CD1c-positive myeloid dendritic cell (primary cell): Measurements from ENCODE around the gene SPSB1.

Source experiments
- DNase-seq: peaks from one replicate; pipeline ENCODE4 v3.0.0-alpha.2; 2016; ENCODE audit errors: extremely low spot score

The SPSB1 gene

DNA sequence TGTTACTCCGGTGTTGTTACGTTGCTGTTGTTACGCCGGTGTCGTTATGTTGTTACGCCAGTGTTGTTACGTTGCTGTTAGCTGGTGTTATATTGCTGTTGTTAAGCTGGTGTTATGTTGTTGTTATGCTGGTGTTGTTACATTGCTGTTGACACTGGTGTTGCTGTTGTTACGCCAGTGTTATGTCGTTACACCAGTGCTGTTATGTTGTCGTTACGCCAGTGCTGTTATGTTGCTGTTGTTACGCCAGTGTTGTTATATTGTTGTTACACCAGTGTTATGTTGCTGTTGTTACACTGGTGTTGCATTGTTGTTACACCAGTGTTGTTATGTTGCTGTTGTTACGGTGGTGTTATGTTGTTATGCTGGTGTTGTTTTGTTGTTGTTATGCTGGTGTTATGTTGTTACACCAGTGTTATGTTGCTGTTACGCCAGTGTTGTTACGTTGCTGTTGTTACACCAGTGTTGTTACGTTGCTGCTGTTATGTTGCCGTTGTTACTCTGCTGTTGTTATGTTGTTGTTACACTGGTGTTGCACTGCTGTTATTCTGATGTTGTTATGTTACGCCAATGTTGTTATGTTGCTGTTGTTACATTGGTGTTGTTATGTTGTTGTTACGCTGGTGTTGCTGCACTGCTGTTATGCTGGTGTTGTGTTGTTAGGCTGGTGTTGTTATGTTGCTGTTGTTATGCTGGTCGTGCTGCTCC lies 32.5 kb upstream of the SPSB1 start:
- DNase-seq = peak; percentile 42

DNA sequence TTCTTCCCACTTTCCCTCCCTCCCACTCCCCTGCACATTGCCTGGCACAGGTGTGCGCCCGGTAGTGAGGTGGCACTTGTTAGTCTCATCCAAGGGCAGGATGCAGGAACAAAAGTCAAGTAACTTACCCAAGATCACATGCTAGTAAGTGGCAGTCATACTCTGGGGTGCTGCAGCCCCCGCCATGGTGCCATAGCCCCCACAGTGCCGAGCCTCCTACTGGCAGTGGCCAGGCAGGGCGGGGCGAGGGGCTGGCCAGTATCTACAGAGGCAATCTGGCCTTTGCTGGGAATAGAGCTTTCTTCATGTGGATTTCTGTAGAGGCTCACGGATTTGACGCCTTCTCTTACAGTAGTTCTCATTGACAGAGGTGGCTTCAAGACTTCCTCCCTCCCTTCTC lies 31.2 kb upstream of the SPSB1 start:
- DNase-seq = no peak

GRCh38 chr1:9262096-9262986 lies 30.4 kb upstream of the SPSB1 start:
- DNase-seq = no peak

- DNase-seq = no peak
Measured at GRCh38 chr1:9263276-9263855, 29.3 kb upstream of the SPSB1 start.

GRCh38 chr1:9263984-9264872 lies 28.5 kb upstream of the SPSB1 start:
- DNase-seq = no peak

- no peak for DNase-seq
Measured at GRCh38 chr1:9265037-9265436, 27.7 kb upstream of the SPSB1 start.

DNA sequence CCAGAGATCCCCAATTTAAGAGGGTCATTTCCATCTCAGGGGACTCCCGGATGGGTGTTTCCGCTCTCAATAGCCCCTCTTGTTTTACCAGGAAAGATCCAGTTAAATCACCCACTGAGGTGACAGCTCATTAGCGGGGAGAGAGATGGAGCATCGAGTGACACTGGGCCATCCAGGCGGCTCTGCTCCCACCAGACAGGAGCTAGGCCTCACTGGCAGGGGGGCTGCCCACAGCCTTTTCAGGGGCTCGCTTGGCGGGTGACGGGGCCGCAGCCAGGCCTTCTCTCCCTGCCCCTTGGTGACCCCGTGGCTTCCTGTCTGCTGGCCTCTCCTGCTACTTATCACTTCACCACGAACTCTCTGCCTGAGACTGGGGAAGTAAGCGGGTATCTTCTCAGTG lies 26.7 kb upstream of the SPSB1 start:
- DNase-seq = no peak

- DNase-seq = no peak
Measured at GRCh38 chr1:9267352-9267686, 25.4 kb upstream of the SPSB1 start.

- no peak for DNase-seq
Measured at GRCh38 chr1:9267827-9268581, 24.7 kb upstream of the SPSB1 start.

DNA sequence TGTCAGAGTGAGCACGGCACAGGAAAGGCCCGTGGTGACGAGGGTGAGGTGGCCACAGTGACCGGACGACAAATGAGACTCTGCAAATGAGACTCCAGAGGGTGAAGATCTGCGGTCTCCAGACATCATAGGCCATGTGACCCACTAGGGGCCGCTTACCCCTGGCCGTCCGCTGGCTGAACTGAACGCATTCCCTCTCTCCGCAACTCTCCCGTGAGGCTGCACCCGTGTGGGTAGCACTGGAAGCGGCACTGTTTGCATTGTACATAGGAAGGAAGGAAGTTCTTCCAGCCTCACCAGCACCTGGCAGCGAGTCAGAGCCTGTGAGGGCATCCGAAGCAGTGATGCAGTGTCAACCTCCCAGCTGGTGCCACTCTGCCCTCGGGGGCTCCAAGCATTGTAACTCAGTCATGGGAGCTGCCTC lies 23.6 kb upstream of the SPSB1 start:
- DNase-seq = no peak

DNA sequence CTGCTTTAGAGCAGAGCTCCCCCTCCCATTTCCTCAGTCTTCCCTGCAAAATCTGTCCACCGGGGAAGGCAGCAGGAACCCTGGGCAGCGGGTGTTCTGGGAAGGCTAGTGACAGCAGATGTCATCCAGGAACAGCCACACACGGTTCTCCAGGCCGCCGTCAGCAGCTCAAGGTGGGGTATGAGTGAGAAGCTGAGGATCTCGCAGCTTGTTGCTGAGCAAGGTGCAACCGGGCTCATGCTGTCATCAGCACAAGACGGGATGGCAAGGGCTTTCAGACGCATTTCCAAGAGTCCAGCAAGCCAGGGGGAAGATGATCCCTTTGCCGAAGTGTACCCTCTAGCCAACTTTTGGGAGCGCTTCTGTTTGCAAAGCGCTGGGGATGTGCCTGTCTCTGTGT lies 23.0 kb upstream of the SPSB1 start:
- DNase-seq = no peak

GRCh38 chr1:9270290-9270883 lies 22.3 kb upstream of the SPSB1 start:
- DNase-seq = no peak

DNA sequence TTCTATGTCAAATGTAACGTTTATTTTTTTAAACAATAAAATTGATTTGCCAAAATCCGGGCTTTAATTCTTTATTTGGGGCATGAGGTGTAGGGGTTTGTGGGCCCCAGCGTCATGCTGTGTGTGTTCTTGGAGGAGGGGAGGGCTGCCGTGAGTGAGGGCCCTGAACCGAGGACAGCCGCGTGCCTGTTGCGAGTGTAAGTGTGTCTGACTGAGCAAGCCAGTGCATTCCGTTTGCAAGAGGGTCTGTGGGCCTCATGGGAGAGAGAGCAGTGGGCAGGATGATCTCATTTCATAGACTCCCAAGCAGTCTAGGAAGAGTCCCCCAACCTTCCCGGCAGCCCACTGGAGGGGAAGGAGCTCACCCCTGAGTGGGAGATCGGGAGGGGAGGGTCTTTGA lies 21.4 kb upstream of the SPSB1 start:
- DNase-seq = no peak

DNA sequence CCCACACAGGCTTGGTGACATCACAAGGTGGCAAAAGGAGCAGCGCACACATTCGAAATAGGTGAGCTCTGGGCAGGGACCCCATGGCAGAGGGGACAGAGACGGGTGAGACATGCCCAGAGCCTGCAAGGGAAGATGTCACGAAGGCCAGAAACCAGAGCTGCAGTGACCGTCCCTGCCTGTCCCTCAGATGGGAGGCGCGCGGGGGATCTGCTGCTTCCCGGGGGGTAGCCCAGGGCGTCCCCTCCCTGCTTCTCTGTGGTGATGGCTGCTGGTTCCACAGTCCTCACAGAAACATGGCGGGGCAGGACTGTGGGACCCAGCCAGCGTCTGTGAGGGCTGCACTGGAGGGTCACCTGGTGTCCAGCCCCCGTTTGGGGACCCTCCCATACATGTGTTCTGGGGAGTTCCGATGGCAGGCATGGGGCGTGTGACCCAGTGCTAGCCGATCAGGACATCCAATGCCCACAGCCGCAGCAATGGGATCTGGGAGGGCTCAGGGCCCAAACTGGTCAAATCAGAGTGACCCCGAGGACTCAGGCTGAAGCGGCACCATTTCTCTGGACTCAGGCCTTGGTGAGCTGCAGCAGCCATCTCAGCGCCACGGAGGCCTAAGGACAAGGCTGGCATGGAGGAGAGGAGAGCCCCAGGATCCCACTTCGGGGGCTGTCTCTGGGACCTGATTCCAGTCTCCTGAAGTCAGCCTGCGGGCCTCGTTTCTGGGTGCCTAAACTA lies 20.7 kb upstream of the SPSB1 start:
- DNase-seq = no peak

GRCh38 chr1:9273177-9273576 lies 19.5 kb upstream of the SPSB1 start:
- DNase-seq = no peak

GRCh38 chr1:9275161-9275560 lies 17.5 kb upstream of the SPSB1 start:
- peak; percentile 48 for DNase-seq

- DNase-seq = peak; percentile 96
Measured at GRCh38 chr1:9275567-9276034, 17.1 kb upstream of the SPSB1 start.

DNA sequence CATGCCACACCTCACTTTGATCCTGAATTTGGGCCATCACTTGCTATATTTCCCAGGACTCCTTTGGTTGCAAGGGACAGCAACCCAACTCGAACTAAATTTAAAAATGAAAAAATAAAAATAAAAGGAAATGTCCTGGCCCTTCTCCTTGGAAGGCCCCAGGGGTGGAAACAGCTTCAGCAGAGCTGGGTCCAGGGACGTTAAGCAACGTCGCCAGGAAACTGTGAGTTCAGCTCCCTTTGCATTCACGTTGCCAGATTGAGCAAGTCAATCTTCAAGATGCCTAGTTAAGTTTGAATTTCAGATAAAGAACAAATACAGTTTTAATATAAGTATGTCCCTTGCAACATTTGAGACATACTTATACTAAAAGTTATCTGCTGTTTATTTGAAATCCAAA lies 14.6 kb upstream of the SPSB1 start:
- peak; percentile 38 for DNase-seq

DNA sequence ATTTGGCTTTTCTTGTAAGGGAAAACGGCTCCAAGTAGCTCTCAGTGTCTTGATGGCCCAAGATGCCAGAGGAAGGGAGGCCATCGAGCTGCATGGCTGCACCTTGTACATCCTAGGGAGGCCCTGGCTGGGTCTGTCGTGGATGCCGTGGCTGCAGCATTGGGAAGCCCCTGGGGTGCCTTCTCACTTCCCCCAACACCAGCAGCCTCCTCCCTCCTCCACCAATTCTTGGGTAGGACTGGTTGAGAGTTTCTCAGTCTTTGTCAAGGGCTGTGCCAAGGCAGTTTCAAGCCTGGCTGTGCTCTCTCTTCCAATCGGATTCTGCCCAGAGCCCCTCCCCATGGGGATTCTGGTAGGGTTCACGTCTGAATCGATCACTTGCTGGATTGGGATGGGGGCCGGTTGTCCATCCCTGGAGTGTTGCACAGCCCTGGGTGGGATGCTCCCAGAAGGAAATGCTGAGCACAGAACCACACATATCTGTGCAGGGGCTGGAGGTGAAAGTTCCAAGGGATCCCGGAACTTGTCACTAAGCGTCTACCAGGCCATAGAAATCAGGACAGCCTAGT lies 14.0 kb upstream of the SPSB1 start:
- DNase-seq = peak; percentile 58
